HG02885 (cell line): ENCODE measurements around the gene CDH13.
"Not testable (repeated sequence)": the region's sequence is repeated elsewhere in the genome, so short reads cannot be mapped to it uniquely, and the experiment has no call there.

Source experiments
- ATAC-seq: cut with Tn5 transposase; IDR thresholded peaks from one replicate; pipeline ENCODE4 v1.9.1; 2021; ENCODE audit warnings: mild to moderate bottlenecking; ENCODE audit not compliant: unreplicated experiment, poor library complexity

The CDH13 gene

DNA sequence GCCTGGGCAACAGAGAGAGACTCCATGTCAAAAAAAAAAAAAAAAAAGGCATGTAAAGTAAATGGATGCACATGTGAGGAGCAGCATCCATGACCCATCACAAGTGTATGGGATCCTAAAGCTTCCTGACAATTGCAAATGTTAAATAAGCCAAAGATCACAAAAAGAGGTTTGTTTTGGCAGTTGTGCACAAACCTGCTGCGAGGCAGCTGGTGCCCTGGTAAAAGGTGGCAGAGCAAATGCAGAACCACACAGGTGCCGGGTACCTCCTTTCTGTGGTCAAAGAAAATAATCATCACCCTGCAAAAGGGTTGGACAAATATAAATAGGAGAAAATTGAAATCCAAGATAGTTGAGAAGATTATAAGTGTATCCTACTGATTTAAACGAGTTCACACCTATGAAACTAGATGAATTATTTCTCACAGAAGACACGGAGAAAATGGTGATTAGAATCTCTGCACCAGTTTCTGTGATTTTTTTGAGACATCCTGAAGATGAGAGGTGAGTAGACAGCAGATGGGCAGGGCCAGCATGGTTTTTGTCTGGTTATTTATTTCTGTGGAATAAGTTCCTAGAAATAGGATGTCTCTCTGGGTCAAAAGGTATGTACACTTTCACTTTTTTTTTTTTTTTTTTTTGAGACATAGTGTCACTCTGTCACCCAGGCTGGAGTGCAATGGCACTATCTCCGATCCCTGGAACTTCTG lies 291.3 kb downstream of the CDH13 start:
- ATAC-seq: no peak

- ATAC-seq: no peak
Measured at GRCh38 chr16:82924075-82924854, 297.5 kb downstream of the CDH13 start.

DNA sequence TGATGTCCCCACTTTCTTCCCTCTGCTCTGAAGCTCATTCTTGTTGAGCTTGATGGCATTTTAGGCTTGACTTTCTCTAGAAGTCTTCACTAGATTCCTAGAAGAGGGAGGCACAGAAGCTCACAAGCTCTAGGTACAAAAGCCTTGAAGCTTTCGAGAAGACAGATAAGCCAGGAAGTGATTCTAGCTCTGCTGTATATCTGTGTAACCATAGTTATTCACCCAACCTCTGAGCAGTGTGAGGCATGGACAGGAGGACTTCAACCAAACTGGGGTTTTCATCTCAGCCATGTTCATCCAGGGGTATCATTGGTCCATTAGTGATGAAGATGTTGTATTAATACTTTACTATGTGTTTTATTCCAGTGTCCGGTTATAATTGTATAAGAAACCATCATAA lies 299.7 kb downstream of the CDH13 start:
- ATAC-seq: no peak

DNA sequence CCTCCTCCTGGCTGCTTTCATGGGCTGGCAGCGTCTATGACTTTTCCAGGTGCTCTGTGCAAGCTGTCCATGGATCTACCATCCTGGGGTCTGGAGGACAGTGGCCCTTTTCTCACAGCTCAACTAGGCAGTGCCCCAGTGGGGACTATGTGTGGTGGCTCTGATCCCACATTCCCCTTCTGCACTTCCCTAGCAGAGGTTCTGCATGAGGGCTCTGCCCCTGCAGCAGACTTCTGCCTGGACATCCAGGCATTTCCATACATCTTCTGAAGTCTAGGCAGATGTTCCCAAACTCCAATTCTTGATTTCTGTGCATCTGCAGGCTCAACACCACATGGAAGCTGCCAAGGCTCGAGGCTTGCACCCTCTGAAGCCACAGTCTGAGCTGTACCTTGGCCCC lies 307.2 kb downstream of the CDH13 start:
- ATAC-seq: not testable (repeated sequence)

GRCh38 chr16:82935766-82936165 lies 309.0 kb downstream of the CDH13 start:
- ATAC-seq: no peak

DNA sequence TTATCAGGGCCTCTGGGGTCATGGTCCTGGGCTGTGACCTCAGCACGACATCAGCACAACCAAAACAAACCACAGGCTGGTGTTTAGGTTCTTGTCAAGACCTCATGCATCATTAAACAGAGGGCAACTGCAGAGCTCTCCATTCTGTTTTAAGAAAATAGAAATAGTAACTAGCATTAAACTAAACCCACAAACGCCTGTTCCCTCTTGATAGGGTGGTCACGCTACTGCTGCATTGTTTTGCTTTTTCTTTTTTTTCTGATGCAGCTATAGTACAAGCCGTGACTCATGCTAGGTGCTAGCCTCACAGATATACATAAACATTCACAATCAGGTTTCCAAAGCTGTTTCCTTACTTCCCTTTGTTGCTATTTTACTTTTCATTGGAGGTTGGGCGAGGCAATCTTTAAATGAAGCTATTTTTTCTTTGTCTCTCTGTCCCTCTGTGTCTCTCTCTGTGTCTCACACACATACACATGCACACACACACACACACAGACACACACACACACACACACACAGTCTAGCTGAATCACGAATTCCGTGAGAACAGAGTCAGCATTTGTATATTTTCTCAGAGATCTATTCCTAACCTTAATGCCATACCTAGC lies 310.3 kb downstream of the CDH13 start:
- ATAC-seq: no peak

GRCh38 chr16:82937926-82938520 lies 311.3 kb downstream of the CDH13 start:
- ATAC-seq: no peak

DNA sequence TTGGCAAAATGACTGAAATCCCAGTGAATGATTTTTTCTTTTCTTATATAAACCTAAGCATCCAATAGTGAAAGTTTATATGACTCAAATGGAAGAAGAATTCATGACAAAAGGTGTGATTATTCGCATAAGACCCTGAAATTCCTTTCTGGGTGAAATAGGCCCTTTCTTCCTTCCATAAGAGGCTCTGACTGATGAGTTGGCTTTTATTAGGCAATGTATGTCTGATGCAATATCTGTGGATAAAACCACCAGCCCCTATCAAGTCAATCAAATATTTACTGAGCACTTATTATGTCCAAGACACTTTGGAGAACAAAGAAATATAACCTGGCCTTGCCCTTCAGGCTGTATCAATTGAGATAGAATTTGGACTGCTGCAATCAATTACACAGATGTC lies 316.6 kb downstream of the CDH13 start:
- ATAC-seq: no peak

DNA sequence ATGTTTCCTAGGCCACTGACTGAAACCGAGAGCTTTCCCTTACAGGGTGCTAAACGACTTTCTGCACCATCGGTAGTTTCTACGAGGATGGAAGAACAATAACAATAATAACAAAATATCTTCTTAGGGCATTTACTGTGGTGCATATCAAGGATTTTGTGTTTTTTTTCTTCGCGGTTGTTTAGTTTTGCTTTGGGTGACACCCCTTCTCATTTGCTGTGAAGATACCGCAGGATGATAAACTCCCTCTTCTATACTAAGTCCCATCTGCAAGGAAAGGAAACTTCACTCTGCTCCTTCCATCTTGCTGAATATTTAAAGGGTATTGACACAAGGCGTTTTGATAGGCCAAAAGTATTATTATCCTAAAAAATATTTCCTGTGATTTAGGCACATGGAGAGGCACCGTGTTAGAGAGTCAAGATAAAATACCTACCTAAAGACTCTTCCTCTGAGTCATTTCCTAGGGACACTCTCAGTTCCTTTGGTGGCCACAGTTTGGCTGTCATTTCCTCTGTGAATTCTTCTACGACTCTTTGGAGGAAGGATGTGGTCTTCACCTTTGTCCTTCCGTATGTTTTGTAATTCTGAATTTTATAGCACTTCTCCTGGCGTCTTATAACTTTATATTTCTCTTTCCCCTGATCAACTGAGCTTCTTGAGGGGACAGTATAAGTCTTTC lies 318.8 kb downstream of the CDH13 start:
- no peak for ATAC-seq

- ATAC-seq: no peak
Measured at GRCh38 chr16:82947698-82948097, 320.9 kb downstream of the CDH13 start.

DNA sequence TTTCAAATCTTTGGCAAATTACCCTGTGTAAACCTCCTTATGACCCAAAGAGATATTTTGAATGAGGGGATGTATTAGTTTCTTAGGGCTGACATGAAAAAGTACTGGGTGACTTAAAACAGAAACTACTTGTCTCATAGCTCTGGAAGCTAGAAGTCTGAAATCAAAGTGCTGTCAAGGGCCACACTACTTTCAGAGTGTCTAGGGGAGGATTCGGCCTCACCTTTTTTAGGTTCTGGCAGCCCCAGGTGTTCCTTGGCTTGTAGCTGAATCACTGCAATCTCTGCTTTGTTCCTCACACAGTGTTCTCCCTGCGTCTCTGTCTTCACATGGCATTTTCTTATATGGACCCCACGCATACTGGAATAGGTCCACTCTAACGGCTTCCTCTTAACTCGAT lies 322.2 kb downstream of the CDH13 start:
- no peak for ATAC-seq

- no peak for ATAC-seq
Measured at GRCh38 chr16:82953517-82953916, 326.7 kb downstream of the CDH13 start.

- no peak for ATAC-seq
Measured at GRCh38 chr16:82954224-82954929, 327.6 kb downstream of the CDH13 start.

GRCh38 chr16:82955741-82956348 lies 329.1 kb downstream of the CDH13 start:
- no peak for ATAC-seq

DNA sequence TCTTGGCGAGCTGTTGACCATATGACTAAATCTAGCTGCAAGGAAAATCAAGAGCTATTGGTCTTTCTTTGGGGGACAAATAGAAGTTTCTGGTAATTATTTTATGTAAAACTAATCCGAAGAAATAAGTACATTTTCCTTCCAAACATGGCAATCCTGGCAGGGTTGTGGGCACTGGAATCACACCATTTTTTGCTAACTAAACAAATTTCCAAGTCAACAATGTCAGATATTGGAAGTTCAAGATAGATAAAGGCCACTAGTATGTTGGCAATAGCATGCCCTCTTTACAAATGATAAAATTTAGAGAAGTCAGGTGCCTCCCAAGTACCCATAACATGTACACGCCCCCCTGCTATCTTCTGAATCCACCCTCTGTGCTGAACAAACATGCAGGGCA lies 330.4 kb downstream of the CDH13 start:
- ATAC-seq: no peak

DNA sequence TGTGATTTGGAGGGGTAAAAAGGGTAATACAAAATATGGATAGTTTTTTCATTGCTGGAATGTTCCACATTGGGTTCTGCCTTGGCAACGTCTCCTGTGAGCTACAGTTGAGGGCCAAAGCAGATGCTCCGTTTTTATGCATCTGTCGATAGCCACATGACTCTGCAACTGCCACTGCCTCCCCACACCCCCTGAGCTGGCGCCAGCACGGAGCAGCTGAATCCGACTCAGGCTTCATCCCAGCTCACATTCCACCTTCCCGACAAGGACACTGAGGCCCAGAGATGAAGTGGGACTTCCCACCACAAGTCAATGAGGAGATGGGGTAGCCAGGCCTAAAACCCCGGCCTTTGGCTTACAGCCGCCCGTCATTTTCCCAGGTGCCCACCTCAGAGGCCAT lies 334.1 kb downstream of the CDH13 start:
- no peak for ATAC-seq

GRCh38 chr16:82963653-82964052 lies 336.9 kb downstream of the CDH13 start:
- ATAC-seq: no peak

DNA sequence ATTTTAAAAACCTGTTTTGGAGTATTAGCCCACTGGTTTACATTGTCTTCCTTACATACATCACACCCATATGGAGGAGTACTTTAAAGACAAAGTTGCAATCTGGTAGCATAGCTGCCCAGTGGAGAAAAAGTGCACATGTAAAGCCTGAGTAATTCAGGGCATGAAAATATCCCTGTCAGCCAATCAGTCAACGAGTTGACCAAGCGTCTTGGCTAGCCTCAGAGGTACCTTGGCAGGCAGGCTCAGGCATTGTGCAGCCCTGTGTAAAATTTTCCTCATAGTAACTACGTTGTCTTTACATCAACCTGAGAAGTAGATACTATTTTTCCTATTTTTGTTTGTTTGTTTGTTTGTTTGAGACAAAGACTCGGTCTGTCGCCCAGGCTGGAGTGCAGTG lies 339.0 kb downstream of the CDH13 start:
- no peak for ATAC-seq

- no peak for ATAC-seq
Measured at GRCh38 chr16:82967424-82967823, 340.7 kb downstream of the CDH13 start.

DNA sequence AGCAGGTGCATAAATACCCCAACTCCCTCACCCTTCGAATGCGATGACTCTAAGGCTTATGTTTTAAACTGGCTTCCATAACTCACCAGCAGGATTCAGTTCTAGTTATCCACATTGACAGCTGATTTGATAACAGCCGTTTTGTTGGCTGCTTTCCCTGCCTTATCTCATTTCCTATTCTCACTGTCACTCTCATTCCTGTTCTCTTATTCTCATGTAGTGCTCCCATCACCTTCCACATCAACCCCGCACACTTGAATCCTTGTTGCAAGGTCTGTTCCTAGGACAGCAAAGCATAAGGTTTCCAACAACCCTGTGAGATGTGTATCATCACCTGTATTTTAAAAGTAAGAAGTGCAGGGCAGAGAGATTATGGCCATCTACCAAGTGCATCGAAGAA lies 344.4 kb downstream of the CDH13 start:
- no peak for ATAC-seq
